IPS-NIHi7 (cell line): ENCODE measurements around the gene TEX11.
"Not testable (repeated sequence)": the region's sequence is repeated elsewhere in the genome, so short reads cannot be mapped to it uniquely, and the experiment has no call there.

Experiments
- DNase-seq: peaks from one replicate; pipeline ENCODE4 v3.0.0; 2012; ENCODE audit warnings: mixed read lengths; ENCODE audit errors: extremely low spot score

TEX11 gene

DNA sequence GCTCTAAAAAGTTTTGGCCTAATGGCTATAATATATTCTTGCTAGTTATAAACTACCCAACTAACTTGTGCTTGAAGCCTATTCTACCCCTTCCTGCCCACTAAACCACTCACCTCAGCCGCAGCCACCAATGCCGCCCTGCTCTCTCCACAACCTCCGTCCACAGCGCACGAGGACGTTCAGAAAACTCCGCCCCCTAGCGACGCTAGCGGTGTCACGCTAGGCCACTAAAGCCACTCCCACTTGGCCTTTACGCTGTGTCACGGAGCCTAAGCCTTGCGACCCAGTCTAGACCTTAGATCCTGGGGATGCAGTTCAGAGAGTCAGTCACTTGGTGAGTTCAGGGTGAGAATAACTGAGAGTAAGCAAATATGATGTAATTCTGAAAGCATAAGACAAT lies at the start of gene TEX11:
Gene TEX11, minus strand, starts transcription at position 171 of the 400 bp plus-strand sequence. CDS start 922 bp downstream, outside the sequence.
- DNase-seq = peak; percentile 26

DNA sequence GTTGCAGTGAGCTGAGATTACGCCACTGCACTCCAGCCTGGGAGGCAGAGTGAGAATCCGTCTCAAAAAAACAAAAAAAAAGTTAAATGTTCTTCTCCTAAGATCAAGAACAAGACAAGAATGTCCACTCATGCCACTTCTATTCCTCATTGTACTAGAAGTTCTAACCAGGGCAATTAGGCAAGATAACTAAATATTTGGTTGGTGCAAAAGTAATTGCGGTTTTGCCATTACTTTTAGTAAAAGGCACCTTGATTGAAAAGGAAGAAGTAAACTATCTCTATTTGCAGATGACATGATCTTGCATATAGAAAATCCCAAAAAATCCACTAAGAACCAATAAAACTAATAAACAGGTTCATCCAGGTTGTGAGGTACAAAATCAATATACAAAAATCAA lies 46.4 kb upstream of the TEX11 start:
- DNase-seq = no peak

DNA sequence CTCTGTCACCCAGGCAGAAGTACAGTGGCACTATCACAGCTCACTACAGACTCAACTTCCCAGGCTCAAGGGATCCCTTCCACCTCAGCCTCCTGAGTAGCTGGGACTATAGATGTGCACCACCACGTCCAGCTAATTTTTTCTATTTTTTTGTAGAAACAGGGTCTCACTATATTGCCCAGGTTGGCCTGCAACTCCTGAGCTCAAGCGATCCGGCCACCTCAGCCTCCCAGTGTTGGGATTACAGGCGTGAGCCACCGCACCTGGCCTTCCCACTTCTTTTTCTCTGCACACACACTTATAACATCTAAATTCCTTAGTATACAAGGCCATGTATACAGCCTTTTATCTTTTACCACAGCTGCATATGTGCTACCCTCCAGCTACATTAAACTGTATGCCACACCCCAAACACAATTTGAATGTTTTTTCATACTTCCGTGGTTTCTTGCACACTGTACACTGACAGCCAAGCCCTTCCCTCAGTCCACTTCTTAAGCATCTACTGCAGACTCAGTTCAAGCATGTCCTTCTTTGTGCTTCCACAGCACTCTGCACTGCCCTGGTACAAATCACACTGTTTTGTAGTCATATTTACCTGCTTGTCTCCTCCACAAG lies 15.9 kb upstream of the TEX11 start:
- no peak for DNase-seq

DNA sequence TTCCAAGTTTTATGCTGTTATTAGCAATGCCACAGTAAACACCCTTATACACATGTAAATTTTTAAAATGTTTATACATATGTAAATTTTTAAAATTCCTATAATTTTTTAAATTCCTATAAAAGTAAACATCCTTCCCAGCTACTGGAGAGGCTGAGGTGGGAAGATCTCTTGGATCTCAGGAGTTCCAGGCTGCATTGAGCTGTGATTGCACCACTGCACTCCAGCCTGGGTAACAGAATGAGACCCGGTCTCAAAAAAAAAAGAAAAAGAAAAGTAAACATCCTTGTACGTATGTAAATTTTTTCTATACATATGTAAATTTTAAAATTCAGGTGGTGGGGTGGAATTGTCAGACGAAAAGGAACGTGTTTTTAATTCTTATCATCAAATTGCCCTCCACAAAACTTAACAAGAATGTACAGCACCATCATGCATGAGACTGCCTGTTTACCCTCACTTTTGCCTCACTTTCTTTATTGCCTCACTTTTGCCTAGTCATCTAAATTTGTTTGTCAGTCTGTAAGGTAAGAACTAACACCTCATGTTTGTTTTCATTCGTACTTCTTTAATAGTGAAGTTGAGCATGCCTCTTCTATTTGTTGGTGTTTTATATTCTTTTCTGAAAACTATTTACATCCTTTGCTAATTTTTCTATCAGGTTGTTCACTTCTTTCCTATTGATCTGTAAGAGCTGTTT lies 14.4 kb upstream of the TEX11 start:
- DNase-seq = no peak

DNA sequence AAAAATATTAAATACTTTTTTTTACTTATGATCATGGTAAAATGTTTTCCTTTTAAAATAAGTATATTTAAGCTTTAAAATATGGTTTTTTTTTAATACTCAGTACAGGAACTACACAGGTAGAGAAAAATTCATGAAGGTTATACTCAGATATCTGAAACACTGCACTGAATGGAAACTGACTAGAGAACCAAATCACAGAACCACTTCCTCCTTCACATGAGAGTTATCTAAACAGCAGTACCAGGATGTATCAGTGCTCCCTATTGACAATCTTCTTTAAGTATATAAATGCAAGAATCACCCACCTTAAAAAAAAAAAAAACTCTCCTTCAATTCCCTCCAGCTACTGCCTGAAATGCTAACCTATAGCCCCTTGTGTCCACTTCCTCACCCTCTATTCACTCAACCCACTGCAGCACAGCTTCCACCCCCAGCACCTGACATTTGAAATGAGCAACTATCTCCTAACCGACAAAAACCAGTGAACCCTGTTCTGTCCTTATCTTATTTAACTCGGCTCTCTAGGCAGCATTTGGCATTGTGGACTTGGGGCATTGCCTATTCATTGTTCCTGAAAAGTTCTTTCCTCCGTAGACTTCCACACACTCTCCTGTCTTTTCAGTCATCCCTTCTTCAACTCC lies 13.3 kb upstream of the TEX11 start:
- no peak for DNase-seq

DNA sequence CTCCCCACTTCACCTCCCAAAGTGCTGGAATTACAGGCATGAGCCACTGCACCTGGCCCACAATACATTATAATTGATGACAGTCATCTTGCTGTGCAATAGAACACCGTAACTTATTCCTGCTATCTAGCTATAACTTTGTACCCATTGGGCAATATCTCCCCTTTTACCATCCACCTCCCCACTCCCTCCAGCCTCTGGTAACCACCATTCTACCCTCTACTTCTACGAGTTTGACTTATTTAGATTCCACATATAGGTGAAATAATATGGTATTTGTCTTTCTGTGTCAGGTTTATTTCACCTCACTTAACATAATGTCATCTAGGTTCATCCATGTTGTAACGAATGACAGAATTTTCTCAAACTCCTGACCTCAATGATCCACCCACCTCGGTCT lies 8.2 kb upstream of the TEX11 start:
- DNase-seq = no peak

DNA sequence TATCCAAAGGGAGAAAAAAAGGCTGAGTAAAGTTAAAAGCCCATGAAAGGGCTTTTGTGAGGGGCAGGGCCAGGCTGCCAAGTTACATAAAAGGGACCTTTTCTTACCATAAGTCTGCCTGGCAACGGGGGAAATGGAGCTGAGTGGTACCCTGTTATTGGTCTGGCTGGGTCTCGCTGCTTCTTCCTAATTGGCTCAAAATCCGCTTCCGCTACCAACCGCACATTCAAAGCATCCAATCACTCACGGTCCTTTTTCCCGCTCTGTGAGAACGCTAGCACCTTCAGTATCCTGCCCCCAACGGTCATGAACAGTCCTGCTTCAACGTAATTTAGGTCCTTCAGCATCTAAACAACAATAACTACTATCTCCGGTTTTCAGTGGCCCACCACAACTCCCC lies 611 bp downstream of the TEX11 start:
- no peak for DNase-seq

DNA sequence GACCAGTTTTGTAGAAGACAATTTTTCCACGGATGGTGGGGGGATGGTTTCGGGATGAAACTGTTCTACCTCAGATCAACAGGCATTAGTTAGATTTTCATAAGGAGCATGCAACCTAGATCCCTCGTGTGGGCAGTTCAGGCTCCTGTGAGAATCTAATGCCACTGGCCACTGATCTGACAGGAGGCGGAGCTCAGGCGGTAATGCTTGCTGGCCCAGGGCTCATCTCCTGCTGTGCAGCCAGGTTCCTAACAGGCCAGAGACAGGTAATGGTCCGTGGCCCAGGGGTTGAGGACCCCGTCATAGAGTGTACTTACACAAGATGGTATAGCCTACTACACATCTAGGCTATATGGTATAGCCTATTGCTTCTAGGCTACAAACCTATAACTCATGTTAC lies 7.0 kb downstream of the TEX11 start:
- no peak for DNase-seq

DNA sequence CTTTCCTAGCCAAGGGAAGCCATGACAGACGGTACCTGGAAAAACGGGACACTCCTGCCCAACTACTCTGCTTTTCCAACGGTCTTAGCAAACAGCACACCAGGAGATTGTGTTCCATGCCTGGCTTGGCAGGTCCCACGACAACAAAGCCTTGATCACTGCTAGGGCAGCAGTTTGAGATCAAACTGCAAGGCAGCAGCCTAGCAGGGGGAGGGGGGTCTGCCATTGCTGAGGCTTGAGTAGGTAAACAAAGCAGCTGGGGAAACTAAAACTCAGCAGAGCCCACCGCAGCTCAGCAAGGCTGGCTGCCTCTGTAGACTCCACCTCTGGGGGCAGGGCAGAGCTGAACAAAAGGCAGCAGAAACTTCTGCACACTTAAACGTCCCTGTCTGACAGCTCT lies 18.1 kb downstream of the TEX11 start:
- DNase-seq = not testable (repeated sequence)

DNA sequence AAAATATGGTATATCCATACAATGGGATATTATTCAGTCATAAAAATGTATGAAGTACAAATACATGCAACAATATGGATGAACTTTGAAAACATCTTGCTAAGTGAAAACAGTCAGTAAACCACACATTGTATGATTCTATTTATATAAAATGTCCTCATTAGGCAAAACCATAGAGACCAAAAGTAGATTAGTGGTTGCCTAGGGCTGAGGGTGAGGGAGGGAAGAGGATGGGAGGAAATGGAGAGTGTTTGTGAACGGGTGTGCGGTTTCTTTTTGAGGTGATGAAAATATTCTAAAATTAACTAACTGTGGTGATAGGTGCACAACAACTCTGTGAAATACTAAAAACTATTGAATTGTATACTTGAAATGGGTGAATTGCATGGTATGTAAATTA lies 29.6 kb downstream of the TEX11 start:
- no peak for DNase-seq

DNA sequence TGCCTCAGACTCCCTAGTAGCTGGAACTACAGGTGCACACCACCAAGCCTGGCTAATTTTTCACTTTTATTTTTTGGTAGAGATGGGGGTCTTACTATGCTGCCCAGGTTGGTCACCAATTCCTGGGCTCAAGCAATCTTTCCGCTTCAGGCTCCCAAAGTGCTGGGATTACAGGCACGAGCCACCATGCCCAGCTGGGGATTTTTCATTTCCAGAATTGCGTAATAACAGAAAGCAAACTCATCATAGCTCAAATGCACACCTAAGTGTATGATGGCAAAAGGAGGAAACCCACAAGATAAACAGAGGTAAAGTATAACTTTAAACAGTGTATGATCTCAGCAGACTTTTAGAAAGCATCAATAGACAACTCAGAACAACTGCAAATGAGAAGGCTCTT lies 56.2 kb downstream of the TEX11 start:
- DNase-seq = no peak

DNA sequence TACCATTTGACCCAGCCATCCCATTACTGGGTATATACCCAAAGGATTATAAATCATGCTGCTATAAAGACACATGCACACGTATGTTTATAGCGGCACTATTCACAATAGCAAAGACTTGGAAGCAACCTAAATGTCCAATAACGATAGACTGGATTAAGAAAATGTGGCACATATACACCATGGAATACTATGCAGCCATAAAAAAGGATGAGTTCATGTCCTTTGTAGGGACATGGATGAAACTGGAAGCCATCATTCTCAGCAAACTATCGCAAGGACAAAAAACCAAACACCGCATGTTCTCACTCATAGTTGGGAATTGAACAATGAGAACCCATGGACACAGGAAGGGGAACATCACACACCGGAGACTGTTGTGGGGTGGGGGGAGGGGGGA lies 64.4 kb downstream of the TEX11 start:
- not testable (repeated sequence) for DNase-seq

DNA sequence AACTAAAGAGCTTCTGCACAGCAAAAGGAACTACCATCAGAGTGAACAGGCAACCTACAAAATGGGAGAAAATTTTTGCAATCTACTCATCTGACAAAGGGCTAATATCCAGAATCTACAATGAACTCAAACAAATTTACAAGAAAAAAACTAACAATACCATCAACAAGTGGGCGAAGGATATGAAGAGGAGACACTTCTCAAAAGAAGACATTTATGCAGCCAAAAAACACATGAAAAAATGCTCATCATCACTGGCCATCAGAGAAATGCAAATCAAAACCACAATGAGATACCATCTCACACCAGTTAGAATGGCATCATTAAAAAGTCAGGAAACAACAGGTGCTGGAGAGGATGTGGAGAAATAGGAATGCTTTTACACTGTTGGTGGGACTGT lies 64.9 kb downstream of the TEX11 start:
- DNase-seq = not testable (repeated sequence)

DNA sequence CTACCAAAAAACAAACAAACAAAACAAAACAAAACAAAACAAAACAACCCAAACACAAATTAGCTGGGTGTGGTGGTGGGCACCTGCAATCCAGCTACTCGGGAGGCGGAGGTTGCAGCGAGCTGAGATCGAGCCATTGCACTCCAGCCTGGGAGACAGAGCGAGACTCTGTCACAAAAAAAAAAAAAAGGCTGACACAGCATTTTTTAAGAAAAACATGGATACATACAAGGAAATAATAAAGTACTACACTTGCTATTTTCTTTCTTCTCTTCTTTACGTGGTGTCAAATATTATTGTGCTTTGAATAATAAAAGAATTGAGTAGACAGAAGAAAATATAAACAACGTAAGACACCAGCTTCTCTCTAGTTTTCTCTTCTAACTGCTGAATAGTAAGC lies 73.9 kb downstream of the TEX11 start:
- no peak for DNase-seq

DNA sequence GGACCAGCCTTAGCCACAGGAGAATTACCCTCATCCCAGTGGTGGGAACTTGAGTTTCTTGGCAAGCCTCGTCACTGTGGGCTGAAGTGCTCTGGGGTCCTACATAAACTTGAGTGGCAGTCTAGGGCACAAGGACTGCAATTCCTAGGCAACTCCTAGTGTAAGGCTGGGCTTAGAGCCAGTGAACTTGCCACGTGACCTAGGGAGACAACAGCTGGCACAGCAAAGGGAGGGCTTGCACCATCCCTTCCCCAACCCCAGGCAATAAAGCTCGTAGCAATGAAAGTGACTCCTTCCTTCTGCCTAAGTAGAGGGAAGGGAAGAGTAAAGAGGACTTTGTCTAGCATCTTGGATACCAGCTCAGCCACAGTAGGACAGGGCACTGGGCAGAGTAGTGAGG lies 81.8 kb downstream of the TEX11 start:
- DNase-seq = no peak

DNA sequence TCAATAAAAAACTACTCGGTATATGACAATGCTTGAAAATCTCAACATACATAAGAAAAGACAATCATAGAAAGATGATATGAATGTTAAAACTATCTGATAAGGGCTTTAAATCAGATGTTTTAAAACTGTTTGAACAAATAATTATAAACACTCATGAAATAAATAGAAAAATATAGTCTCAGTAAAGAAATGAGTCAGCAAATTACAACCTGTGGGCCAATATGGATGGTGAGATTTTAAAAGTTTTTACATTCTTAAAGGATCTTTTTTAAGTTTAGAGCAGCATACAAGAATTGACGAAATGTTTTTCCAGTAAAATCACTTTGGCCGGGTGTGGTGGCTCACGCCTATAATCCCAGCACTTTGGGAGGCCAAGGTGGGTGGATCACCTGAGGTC lies 83.1 kb downstream of the TEX11 start:
- no peak for DNase-seq

DNA sequence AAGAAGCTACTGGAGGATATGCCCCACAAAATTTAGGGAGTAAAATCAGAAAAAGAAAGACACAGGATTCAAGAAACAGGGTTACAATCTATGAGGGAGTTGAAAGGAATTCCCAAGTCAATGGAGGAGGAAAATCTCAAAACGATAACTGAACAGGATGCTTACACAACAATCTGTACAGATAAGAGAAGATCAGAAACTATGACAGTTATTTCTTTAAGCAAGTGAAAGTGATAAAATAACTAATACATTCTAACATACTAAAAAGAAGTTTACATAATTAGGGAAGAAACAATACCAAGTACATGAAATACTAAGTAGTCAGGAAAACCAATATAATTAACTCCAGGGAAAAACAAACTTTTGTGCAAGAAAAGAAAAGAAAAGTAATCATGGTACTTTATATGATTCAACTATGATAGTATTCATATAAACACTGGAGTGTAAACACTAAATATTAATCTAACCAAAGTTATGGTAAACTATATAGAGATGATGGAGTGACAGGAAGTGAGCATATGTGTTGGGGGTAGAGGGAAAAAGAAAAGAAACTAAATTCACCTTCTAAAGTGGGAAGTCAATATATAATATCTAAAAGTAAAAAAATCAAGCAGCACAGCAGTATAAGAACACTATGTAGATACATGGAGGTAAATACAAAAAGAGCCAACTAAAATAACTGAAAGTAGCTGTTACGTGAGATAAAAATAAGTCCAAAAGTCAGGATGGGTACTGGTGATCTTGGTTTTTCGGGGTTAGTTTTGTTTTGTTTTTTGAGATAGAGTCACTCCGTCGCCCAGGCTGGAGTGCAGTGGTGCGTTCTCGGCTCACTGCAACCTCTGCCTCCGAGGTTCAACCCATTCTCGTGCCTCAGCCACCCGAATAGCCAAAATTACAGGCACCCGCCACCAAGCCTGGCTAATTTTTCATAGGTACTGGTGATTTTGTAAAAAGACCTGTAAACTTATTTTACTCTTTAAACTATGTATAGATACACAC lies 99.3 kb downstream of the TEX11 start:
- DNase-seq = no peak

DNA sequence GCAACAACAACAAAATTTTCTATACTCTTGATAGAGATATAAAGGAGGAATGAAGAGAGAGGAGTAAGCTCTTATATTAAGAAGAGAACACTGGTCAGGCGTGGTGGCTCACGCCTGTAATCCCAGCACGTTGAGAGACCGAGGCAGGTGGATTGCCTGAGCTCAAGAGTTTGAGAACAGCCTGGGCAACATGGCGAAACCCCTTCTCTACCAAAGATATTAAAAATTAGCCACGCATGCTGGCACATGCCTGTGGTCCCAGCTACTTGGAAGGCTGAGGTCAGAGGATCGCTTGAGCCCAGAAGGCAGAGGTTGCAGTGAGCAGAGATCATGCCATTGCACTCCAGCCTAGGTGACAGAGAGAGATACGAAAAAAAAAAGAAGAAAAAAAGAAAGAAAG lies 102.4 kb downstream of the TEX11 start:
- DNase-seq = no peak

DNA sequence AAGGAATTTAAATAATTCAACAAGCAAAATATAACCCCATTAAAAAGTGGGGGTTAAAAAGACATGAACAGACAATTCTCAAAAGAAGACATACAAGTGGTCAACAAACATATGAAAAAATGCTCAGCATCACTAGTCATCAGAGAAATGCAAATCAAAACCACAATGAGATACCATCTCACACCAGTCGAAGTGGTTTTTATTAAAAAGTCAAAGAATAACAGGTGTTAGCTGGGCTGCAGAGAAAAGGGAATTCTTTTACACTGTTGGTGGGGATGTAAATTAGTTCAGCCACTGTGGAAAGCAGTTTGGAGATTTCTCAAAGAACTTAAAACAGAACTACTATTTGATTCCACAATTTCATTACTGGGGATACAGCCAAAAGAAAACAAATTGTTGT lies 111.8 kb downstream of the TEX11 start:
- DNase-seq = not testable (repeated sequence)

DNA sequence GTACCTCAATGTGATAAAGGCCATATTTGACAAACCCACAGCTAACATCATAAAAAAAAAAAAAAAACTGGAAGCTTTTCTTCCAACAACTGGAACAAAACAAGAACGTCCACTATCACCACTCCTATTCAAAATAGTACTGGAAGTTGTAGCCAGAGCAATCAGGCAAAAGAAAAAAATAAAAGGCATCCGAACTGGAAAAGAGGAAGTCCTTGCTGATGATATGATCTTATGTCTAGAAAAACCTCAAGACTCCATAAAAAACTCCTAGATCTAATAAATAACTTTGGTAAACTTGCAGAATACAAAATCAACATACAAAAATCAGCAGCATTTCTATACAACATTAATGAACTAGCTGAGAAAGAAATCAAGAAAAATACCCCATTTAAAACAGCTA lies 134.3 kb downstream of the TEX11 start:
- no peak for DNase-seq

DNA sequence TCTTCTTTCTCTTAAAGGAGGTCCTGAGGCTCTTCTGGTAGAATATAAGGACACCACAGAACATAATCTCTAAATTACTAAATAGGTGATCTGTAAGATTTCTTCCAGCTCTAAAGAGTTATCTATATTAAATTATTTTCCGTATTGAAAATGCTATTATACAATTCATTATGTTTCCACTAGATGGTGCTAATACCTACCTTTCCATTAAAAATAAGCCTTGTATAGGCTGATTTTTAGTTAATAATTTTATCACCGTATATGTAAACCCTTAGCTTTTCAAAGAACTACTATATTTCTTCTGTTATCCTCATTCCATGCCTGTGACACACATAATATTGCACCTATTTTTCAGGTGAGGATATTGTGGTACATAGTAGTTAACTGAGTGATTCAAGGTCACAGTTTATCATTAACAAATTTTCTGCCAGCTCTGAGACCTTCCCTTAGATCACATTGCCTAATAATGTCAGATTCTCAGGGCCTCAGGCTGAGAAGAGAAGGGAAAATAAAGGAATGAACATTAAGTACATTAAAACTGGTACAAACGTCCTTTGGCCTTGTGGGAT lies 138.8 kb downstream of the TEX11 start:
- no peak for DNase-seq

DNA sequence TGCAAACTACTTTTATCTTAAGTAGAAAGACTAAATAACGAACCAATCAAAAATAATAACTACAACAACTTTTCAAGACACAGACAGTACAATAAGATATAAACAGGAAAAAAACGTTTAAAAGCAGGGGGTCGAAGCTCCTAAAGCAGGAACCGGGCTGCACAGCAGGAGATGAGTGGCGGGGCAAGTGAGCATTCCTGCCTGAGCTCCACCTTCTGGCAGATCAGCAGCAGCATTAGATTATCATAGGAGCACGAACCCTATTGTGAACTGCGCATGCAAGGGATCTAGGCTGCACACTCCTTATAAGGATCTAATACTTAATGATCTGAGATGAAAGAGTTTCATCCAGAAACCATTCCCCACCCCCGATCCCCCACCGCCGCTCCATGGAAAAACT lies 146.2 kb downstream of the TEX11 start:
- DNase-seq = no peak
